ENCODE results near the gene CHN2.

GRCh38 chr7:29508608-29509007 is 314.0 kb downstream of the CHN2 start:
- TF ChIP-seq POLR2A (IDR thresholded peaks at IDR 0.05; ENCODE audit: low read depth, low read length) = no peak
- no peak for TF ChIP-seq POU2F2 (IDR thresholded peaks at IDR 0.05; ENCODE audit: low read depth, low read length)
- no peak for TF ChIP-seq SPI1 (IDR thresholded peaks at IDR 0.05; ENCODE audit: low read depth, low read length)
- TF ChIP-seq POLR2AphosphoS5 (IDR thresholded peaks at IDR 0.05; ENCODE audit: low read depth, low read length) = no peak
- no peak for TF ChIP-seq TAF1 (IDR thresholded peaks at IDR 0.05; ENCODE audit: low read depth, low read length)
